Measurements from ENCODE around the gene NHERF2. TPM values are rescaled to one million over a fixed set of nuclear protein-coding genes. Genes with fewer than 3 reads are reported as not detected.

Gene NHERF2
- total and polyA plus RNA-seq, 2 of the 4 experiments (the other 2 are of a cell fraction) = 18.6 to 77.8 TPM

DNA sequence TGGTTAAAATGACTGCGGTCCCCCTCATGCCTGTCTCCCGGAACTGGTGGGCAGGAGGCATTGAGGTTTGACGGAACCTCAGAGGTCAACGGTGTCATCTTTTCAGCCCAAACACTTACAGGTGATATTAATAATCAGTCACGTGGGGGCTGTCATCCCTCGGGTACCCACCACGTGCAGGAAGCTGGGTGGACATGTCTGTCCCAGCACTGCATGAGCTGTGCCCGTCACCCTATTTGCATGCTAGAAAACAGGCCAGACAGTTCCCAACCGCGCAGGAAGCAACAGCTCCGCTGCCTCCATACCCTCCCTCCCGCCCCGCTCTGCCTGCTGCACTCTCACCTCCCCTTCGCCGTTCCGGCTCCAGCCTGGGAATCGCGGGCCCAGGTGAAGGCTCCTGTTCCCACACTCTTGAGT is 35.6 kb upstream of the NHERF2 start:
- Histone ChIP-seq H2AFZ (replicated peaks; ENCODE audit: low read length, poor library complexity) (peak overlapping the region; percentile 44), H4K91ac (ENCODE audit: insufficient read depth, low read depth, low read length) (no peak overlapping the region), H2BK120ac (ENCODE audit: low read depth, low read length) (no peak overlapping the region), H3K14ac (replicated peaks; ENCODE audit: low read depth, low read length) (no peak overlapping the region), H3K27ac (ENCODE audit: insufficient read depth, low read length) (no peak overlapping the region), H2BK5ac (ENCODE audit: low read depth, low read length, poor library complexity, severe bottlenecking) (no peak overlapping the region), H3K9ac (ENCODE audit: low read depth, low read length) (no peak overlapping the region), H3K4me1 (ENCODE audit: control insufficient read depth, insufficient read depth, low read length) (peaks cover 14% of the 10 kb centered on the region), H2BK20ac (ENCODE audit: low read depth, low read length) (no peak overlapping the region), H3K4ac (ENCODE audit: low read depth, low read length) (no peak overlapping the region), H4K20me1 (ENCODE audit: insufficient read depth, low read length) (no peaks in the 10 kb centered on the region), H2AK9ac (replicated peaks; ENCODE audit: low read depth, low read length, poor library complexity) (peak overlapping the region; percentile 88), H3K4me2 (ENCODE audit: low read depth, low read length) (no peak overlapping the region), H3K56ac (ENCODE audit: extremely low read depth, insufficient read depth, low read length) (no peak overlapping the region), H3K23ac (ENCODE audit: low read depth, low read length) (no peak overlapping the region), H3K18ac (ENCODE audit: low read depth, low read length) (no peak overlapping the region), H4K8ac (ENCODE audit: low read depth in 2 of 2, low read length in 2 of 2) (no peak overlapping the region), H4K5ac (ENCODE audit: low read depth, low read length) (no peak overlapping the region), H2BK15ac (ENCODE audit: low read depth, low read length) (no peak overlapping the region), H3K4me3 (ENCODE audit: insufficient read depth, low read depth, low read length) (no peak overlapping the region), H3K27me3 (ENCODE audit: control insufficient read depth, insufficient read depth, low read length) (peaks cover 17% of the 10 kb centered on the region), H3K9me3 (ENCODE audit: control insufficient read depth, insufficient read depth, low read length) (peaks cover 2% of the 10 kb centered on the region; the same call in 1 of the 2 replicates), H3K9me1 (ENCODE audit: insufficient read depth, low read length) (peaks cover 19% of the 10 kb centered on the region), H2AK5ac (ENCODE audit: low read depth, low read length) (peak overlapping the region; percentile 34; the same call in 1 of the 2 replicates), H3K79me1 (ENCODE audit: low read depth in 1 of 2, low read length in 2 of 2) (peaks cover 5 to 23% of the 10 kb centered on the region in 2 experiments; a peak in 3 of 4 replicates), H3K36me3 (ENCODE audit: control insufficient read depth, insufficient read depth, low read length) (peaks cover 9% of the 10 kb centered on the region)
- no peak for TF ChIP-seq RCOR1 (IDR thresholded peaks at IDR 0.05; ENCODE audit: insufficient replicate concordance, low read length)
- TF ChIP-seq MXI1 (IDR thresholded peaks at IDR 0.05; ENCODE audit: borderline replicate concordance, low read depth, low read length) = no peak
- TF ChIP-seq RFX5 (IDR thresholded peaks at IDR 0.05; ENCODE audit: low read depth, low read length) = no peak
- no peak for TF ChIP-seq FOS (IDR thresholded peaks at IDR 0.05; ENCODE audit: low read depth, low read length)
- TF ChIP-seq POLR2A (IDR thresholded peaks at IDR 0.05; ENCODE audit: low read depth, low read length) = no peak
- TF ChIP-seq BHLHE40 (IDR thresholded peaks at IDR 0.05; ENCODE audit: low read depth, low read length) = no peak
- no peak for TF ChIP-seq MAFK (IDR thresholded peaks at IDR 0.05; ENCODE audit: low read depth, low read length)
- TF ChIP-seq, protein P1, sequence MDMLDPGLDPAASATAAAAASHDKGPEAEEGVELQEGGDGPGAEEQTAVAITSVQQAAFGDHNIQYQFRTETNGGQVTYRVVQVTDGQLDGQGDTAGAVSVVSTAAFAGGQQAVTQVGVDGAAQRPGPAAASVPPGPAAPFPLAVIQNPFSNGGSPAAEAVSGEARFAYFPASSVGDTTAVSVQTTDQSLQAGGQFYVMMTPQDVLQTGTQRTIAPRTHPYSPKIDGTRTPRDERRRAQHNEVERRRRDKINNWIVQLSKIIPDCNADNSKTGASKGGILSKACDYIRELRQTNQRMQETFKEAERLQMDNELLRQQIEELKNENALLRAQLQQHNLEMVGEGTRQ (IDR thresholded peaks at IDR 0.05; ENCODE audit: low read depth, low read length) = no peak
- no peak for TF ChIP-seq CEBPB (IDR thresholded peaks at IDR 0.05; ENCODE audit: low read depth, low read length)
- DNase-seq (no peak), ATAC-seq (ENCODE audit: low read depth) (no peak)
- WGBS, 2 experiments (ENCODE audit: extremely low coverage in 2 of 2, insufficient read length in 1 of 2) = 31% methylated on average over 4 of the region's 18 CpGs; no CpG with 5 or more reads in 1 of the 2 experiments
- dilution Hi-C loops (cut with HindIII; ENCODE audit: low sequenced_read_pairs, unreplicated experiment) = no loop called here
- intact Hi-C loops (cut with micrococcal nuclease) = no loop called here
- ChIA-PET CTCF (interaction anchor here (1.1 kb wide), 1 partner anchor 12 kb away, joined by 3 read pairs; no protein-coding TSS in a partner anchor), POLR2A (ENCODE audit: unreplicated experiment) (no interaction called here)
- no TSS peak for BruUV-seq (replicated peaks)
- in situ Hi-C loops (cut with MboI; ENCODE audit: low sequenced_read_pairs) = no loop called here
